Transverse colon (tissue), 4 donors: Measurements from ENCODE around the gene TMEM52B.

Experiments used
- CTCF ChIP-seq, 5 experiments: fragments of 200-600 bp in 3 of 5; fragments of 450-650 bp in 2 of 5; sonication (generic) in 3 of 5; IDR thresholded peaks; 1 replicate in 2 of 5; 2 replicates in 3 of 5; pipeline ENCODE4 v1.5.1; 2016 to 2017; ENCODE audit warnings: antibody characterized with exemption in 5 of 5, inconsistent platforms in 3 of 5, mild to moderate bottlenecking in 2 of 5, moderate library complexity in 1 of 5
- EP300 ChIP-seq: sonication (generic); formaldehyde crosslinking; IDR thresholded peaks from one replicate; pipeline ENCODE4 v1.6.1; 2017; ENCODE audit warnings: antibody characterized with exemption, low read depth
- POLR2A ChIP-seq: fragments of 450-650 bp; IDR thresholded peaks from one replicate; pipeline ENCODE4 v1.6.1; 2016; ENCODE audit warnings: antibody characterized with exemption, mild to moderate bottlenecking, moderate library complexity
- POLR2AphosphoS5 ChIP-seq, 3 donors: sonication (generic); formaldehyde crosslinking; IDR thresholded peaks; one replicate each; pipeline ENCODE4 v1.6.1; 2016; ENCODE audit warnings: antibody characterized with exemption in 3 of 3

- TF ChIP-seq CTCF (IDR thresholded peaks at IDR 0.05) = no peak
- TF ChIP-seq POLR2A = no peak
- TF ChIP-seq POLR2AphosphoS5 (IDR thresholded peaks at IDR 0.05) = no peak
- no peak for TF ChIP-seq EP300
Measured at GRCh38 chr12:10207136-10207535, 28.3 kb downstream of the TMEM52B start.
